ENCODE results near the gene SYT17.

DNA sequence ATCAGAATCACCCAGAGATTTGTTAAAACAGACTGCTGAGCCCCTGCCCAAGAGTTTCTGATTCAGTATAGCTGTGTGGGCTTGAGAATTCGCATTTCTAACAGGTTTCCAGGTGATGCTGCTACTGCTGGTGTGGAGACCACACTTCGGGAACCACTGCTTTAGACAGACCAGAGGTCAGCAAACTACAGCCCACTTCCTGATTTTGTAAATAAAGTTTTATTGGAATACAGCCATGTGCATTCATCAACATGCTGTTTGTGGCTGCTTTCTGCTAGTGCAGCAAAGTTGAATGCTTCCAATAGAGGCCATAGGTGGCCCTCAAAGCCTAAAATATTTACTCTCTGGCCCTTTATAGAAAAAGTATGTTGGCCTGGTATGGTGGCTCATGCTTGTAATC, 84.9 kb downstream of the SYT17 start:
- TF ChIP-seq, protein P1, sequence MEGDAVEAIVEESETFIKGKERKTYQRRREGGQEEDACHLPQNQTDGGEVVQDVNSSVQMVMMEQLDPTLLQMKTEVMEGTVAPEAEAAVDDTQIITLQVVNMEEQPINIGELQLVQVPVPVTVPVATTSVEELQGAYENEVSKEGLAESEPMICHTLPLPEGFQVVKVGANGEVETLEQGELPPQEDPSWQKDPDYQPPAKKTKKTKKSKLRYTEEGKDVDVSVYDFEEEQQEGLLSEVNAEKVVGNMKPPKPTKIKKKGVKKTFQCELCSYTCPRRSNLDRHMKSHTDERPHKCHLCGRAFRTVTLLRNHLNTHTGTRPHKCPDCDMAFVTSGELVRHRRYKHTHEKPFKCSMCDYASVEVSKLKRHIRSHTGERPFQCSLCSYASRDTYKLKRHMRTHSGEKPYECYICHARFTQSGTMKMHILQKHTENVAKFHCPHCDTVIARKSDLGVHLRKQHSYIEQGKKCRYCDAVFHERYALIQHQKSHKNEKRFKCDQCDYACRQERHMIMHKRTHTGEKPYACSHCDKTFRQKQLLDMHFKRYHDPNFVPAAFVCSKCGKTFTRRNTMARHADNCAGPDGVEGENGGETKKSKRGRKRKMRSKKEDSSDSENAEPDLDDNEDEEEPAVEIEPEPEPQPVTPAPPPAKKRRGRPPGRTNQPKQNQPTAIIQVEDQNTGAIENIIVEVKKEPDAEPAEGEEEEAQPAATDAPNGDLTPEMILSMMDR (conservative IDR thresholded peaks at IDR 0.05; ENCODE audit: low read length): no peak
- no peak for TF ChIP-seq EZH2phosphoT487 (IDR thresholded peaks at IDR 0.05; ENCODE audit: borderline replicate concordance)

Data from Loucy (cell line).